Endothelial cell of umbilical vein (primary cell): ENCODE data around the gene TM9SF1. TPM values are rescaled to one million over a fixed set of nuclear protein-coding genes. Genes with fewer than 3 reads are reported as not detected.

Experiments
- BruUV-seq: library from RNA; stranded (reverse); fragments of 400-500 nt; replicated peaks from 2 replicates; lab custom pipeline; 2021; lab: Mats Ljungman, UMichigan
- CTCF ChIA-PET: fragments of 300-600, 350-600 bp; sonication (Branson Sonifier 250); formaldehyde crosslinking; loops from one replicate; lab custom pipeline; 2021; ENCODE audit warnings: antibody characterized with exemption, inconsistent platforms; lab: Charles Lee
- POLR2A ChIA-PET: fragments of 300-600, 350-600 bp; sonication (Branson Sonifier 250); formaldehyde crosslinking; loops from one replicate; lab custom pipeline; 2021; ENCODE audit warnings: antibody characterized with exemption, inconsistent platforms; lab: Charles Lee
- DNase-seq: peaks from one replicate; pipeline ENCODE4 v3.0.0-alpha.2; 2011; ENCODE audit warnings: low read depth, low spot score
- FAIRE-seq: peaks from 2 replicates; lab custom pipeline; 2011; peaks lifted over from hg19 to GRCh38; lab: Jason Lieb, UNC
- H2AFZ ChIP-seq: 2 replicates; pipeline ENCODE4 v1.6.0; 2012; ENCODE audit warnings: low read depth, low read length, control low read depth, inconsistent platforms
- H3K27ac ChIP-seq: 2 replicates; pipeline ENCODE4 v1.5.1; 2011; ENCODE audit warnings: low read depth, mild to moderate bottlenecking, control low read depth, low read length, moderate library complexity; ENCODE audit not compliant: insufficient read depth
- H3K27me3 ChIP-seq, 2 experiments: 2 replicates each; pipeline versions ENCODE4 v1.6.0 to v1.6.1; 2011; ENCODE audit warnings: low read length in 2 of 2, mixed read lengths in 1 of 2; ENCODE audit not compliant: control insufficient read depth in 2 of 2, insufficient read depth in 2 of 2
- H3K36me3 ChIP-seq, 2 experiments: 2 replicates in 1 of 2; 3 replicates in 1 of 2; pipeline ENCODE4 v1.5.1; 2011; ENCODE audit warnings: low read length in 2 of 2, mild to moderate bottlenecking in 1 of 2, moderate library complexity in 1 of 2; ENCODE audit not compliant: control insufficient read depth in 2 of 2, insufficient read depth in 2 of 2; ENCODE audit errors: extremely low read depth in 1 of 2
- H3K4me1 ChIP-seq: 3 replicates; pipeline ENCODE4 v1.5.1; 2011; ENCODE audit warnings: mild to moderate bottlenecking, low read length; ENCODE audit not compliant: control insufficient read depth, insufficient read depth; ENCODE audit errors: extremely low read depth
- H3K4me2 ChIP-seq: 2 replicates; pipeline ENCODE4 v1.6.1; 2011; ENCODE audit warnings: low read length, control low read depth, mixed read lengths; ENCODE audit not compliant: insufficient read depth
- H3K4me3 ChIP-seq, 3 experiments: fragments of 200-600 bp in 1 of 3; sonication (generic), shearing (Covaris generic) in 1 of 3; replicated peaks in 1 of 3; 2 replicates each; pipeline ENCODE4 v1.5.1; 2011 to 2016; ENCODE audit warnings: control low read depth in 3 of 3, low read length in 3 of 3, mild to moderate bottlenecking in 2 of 3, inconsistent platforms in 1 of 3, low read depth in 1 of 3, moderate library complexity in 1 of 3; ENCODE audit not compliant: insufficient read depth in 1 of 3
- H3K79me2 ChIP-seq: 2 replicates; pipeline ENCODE4 v1.6.0; 2012; ENCODE audit warnings: low read length, inconsistent platforms; ENCODE audit not compliant: control insufficient read depth, insufficient read depth
- H3K9ac ChIP-seq: replicated peaks from 2 replicates; pipeline ENCODE3; 2011; ENCODE audit warnings: low read length, control low read depth; ENCODE audit not compliant: insufficient read depth; ENCODE audit errors: extremely low read depth
- H3K9me1 ChIP-seq: replicated peaks from 3 replicates; pipeline ENCODE4 v1.6.0; 2011; ENCODE audit warnings: mild to moderate bottlenecking, low read length; ENCODE audit not compliant: control insufficient read depth, insufficient read depth; ENCODE audit errors: extremely low read depth
- H3K9me3 ChIP-seq: replicated peaks from 2 replicates; pipeline ENCODE4 v1.5.1; 2012; ENCODE audit warnings: low read length, inconsistent platforms; ENCODE audit not compliant: control insufficient read depth, insufficient read depth
- H4K20me1 ChIP-seq: replicated peaks from 2 replicates; pipeline ENCODE3; 2011; ENCODE audit warnings: mild to moderate bottlenecking, low read length; ENCODE audit not compliant: control insufficient read depth, insufficient read depth; ENCODE audit errors: extremely low read depth
- CTCF ChIP-seq, 2 donors: IDR thresholded peaks; 1 replicate in 1 of 2; 2 replicates in 1 of 2; pipeline ENCODE4 v1.5.1; 2011; ENCODE audit warnings: low read length in 2 of 2, mild to moderate bottlenecking in 2 of 2, moderate library complexity in 2 of 2, control low read depth in 1 of 2, inconsistent platforms in 1 of 2, low read depth in 1 of 2; ENCODE audit not compliant: insufficient read depth in 1 of 2; ENCODE audit errors: extremely low read depth in 1 of 2
- EZH2 ChIP-seq: IDR thresholded peaks from 2 replicates; pipeline ENCODE4 v1.6.1; 2012; ENCODE audit warnings: borderline replicate concordance, low read depth, mild to moderate bottlenecking, moderate library complexity, low read length, inconsistent platforms; ENCODE audit not compliant: severe bottlenecking
- FOS ChIP-seq: IDR thresholded peaks from 2 replicates; pipeline ENCODE4 v1.6.1; 2011; ENCODE audit warnings: mild to moderate bottlenecking, low read length, moderate library complexity, borderline replicate concordance; ENCODE audit not compliant: insufficient read depth
- JUN ChIP-seq: IDR thresholded peaks from 2 replicates; pipeline ENCODE4 v1.6.1; 2011; ENCODE audit warnings: borderline replicate concordance, low read depth; ENCODE audit not compliant: insufficient read length, insufficient read depth
- MYC ChIP-seq: IDR thresholded peaks from one replicate; pipeline ENCODE4 v1.6.1; 2011; ENCODE audit warnings: mild to moderate bottlenecking, low read depth, low read length
- POLR2AphosphoS5 ChIP-seq: IDR thresholded peaks from 2 replicates; pipeline ENCODE4 v1.6.1; 2012; ENCODE audit warnings: low read depth, mild to moderate bottlenecking, control low read depth, low read length, moderate library complexity; ENCODE audit not compliant: insufficient read depth
- dilution Hi-C: fragments of 300-500 bp; cut with MboI; formaldehyde crosslinking; loops from one replicate; pipeline ENCODE4 v1.15.0; 2019; ENCODE audit warnings: low sequenced_read_pairs; ENCODE audit not compliant: extremely low pct_ligation_motif_present
- intact Hi-C: fragments of 100-400 bp; cut with micrococcal nuclease; formaldehyde crosslinking; loops from one replicate; pipeline ENCODE4 v1.10.0; 2022
- polyA plus RNA-seq, 4 experiments: library from polyadenylated mRNA; depleted of rRNA in 3 of 4; stranded (reverse) in 3 of 4; unstranded in 1 of 4; fragments of >200 nt; gene quantifications; 2 replicates each; pipeline versions ENCODE4 v1.2.1 to v1.2.3, GENCODE V29; 2011 to 2012; ENCODE audit warnings: missing spikeins in 1 of 4
- total RNA-seq: library from RNA; stranded (reverse); gene quantifications from 2 replicates; pipeline ENCODE4 v1.2.3, GENCODE V29; 2021

Gene TM9SF1
- total and polyA plus RNA-seq, 2 donors (not counting 3 experiments of a cell fraction or from before 2014, with no cell fraction given), result 60.7 to 71.5 TPM

GRCh38 chr14:24177891-24178290 is 17.4 kb downstream of the TM9SF1 start:
- no peak for DNase-seq
- H2AFZ ChIP-seq, result no peak overlapping the region
- ChIA-PET POLR2A (no interaction called here), CTCF (interaction anchor here (1.1 to 1.2 kb wide), 2 partner anchors 8 to 11 kb away, joined by 3 to 4 read pairs; no protein-coding TSS in a partner anchor)
- peaks cover 0 to 24% of the 10 kb centered on the region in 2 experiments for H3K36me3 ChIP-seq
- BruUV-seq, result no TSS peak
- no peak overlapping the region for H3K4me2 ChIP-seq
- no peaks in the 10 kb centered on the region for H4K20me1 ChIP-seq
- H3K9me3 ChIP-seq, result no peaks in the 10 kb centered on the region
- no peak for FAIRE-seq
- H3K4me1 ChIP-seq, result no peaks in the 10 kb centered on the region
- no peaks in the 10 kb centered on the region for H3K79me2 ChIP-seq
- H3K4me3 ChIP-seq, result no peak overlapping the region
- dilution Hi-C loops (no loop called here), intact Hi-C loops (no loop called here)
- no peak for TF ChIP-seq JUN
- TF ChIP-seq MYC, result no peak
- no peak for TF ChIP-seq POLR2AphosphoS5
- no peak for TF ChIP-seq EZH2
- no peak for TF ChIP-seq CTCF (IDR thresholded peaks at IDR 0.05; ENCODE audit: extremely low read depth in 1 of 2, insufficient read depth in 1 of 2, low read depth in 1 of 2, low read length in 2 of 2)
- no peak for TF ChIP-seq FOS
- no peaks in the 10 kb centered on the region for H3K27me3 ChIP-seq
- H3K9me1 ChIP-seq, result no peaks in the 10 kb centered on the region
- no peak overlapping the region for H3K27ac ChIP-seq
- H3K9ac ChIP-seq, result no peak overlapping the region
